PC-9 (cell line): ENCODE results near the gene ANLN.

ENCODE experiments used
- EZH2 ChIP-seq: fragments of 200-600 bp; sonication (generic); IDR thresholded peaks from 2 replicates; pipeline ENCODE4 v1.8.0; 2017; ENCODE audit warnings: antibody characterized with exemption, low read depth
- TF ChIP-seq, protein P1 (sequence below): fragments of 200-600 bp; sonication (generic); conservative IDR thresholded peaks from 2 replicates; pipeline ENCODE4 v1.6.1; 2017; ENCODE audit warnings: mixed run types, antibody characterized with exemption, mild to moderate bottlenecking, moderate library complexity

DNA sequence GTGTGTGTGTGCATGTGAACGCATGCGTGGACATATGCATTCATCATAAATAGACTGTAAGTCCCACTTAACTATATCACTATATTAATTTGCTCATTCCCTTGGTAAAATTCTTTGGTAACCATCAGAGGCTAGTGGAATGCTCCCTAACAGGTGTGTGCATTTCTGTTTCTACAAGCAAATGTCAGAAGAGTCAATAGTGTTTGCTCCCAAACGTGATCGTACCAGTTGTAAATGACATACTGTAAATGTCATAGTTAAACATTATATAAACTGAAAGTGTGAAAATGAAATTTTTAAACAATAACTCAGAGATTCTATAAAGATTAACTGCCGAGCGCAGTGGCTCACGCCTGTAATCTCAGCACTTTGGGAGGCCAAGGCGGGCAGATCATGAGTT, 94.6 kb downstream of the ANLN start:
- TF ChIP-seq, protein P1, sequence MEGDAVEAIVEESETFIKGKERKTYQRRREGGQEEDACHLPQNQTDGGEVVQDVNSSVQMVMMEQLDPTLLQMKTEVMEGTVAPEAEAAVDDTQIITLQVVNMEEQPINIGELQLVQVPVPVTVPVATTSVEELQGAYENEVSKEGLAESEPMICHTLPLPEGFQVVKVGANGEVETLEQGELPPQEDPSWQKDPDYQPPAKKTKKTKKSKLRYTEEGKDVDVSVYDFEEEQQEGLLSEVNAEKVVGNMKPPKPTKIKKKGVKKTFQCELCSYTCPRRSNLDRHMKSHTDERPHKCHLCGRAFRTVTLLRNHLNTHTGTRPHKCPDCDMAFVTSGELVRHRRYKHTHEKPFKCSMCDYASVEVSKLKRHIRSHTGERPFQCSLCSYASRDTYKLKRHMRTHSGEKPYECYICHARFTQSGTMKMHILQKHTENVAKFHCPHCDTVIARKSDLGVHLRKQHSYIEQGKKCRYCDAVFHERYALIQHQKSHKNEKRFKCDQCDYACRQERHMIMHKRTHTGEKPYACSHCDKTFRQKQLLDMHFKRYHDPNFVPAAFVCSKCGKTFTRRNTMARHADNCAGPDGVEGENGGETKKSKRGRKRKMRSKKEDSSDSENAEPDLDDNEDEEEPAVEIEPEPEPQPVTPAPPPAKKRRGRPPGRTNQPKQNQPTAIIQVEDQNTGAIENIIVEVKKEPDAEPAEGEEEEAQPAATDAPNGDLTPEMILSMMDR = no peak
- no peak for TF ChIP-seq EZH2
